GM10248 (cell line): ENCODE measurements around the gene ANKDD1A.

ENCODE experiments used
- CTCF ChIA-PET: fragments of 300-600 bp; sonication (Branson Sonifier 250); formaldehyde crosslinking; extraction: SDS; loops from one replicate; lab custom pipeline; 2021; ENCODE audit warnings: antibody characterized with exemption; lab: Yijun Ruan, JAX
- POLR2A ChIA-PET: fragments of 350-650 bp; sonication (Branson Sonifier 250); formaldehyde crosslinking; extraction: SDS; loops from one replicate; lab custom pipeline; 2020; ENCODE audit warnings: antibody characterized with exemption; lab: Yijun Ruan, JAX
- DNase-seq: peaks from one replicate; pipeline ENCODE4 v3.0.0; 2012; ENCODE audit errors: extremely low spot score
- TF ChIP-seq, protein P1 (sequence below): IDR thresholded peaks from 2 replicates; pipeline ENCODE4 v1.5.1; 2012; ENCODE audit warnings: mild to moderate bottlenecking, low read depth; ENCODE audit errors: extremely low read depth, missing control alignments, control extremely low read depth

Gene ANKDD1A

DNA sequence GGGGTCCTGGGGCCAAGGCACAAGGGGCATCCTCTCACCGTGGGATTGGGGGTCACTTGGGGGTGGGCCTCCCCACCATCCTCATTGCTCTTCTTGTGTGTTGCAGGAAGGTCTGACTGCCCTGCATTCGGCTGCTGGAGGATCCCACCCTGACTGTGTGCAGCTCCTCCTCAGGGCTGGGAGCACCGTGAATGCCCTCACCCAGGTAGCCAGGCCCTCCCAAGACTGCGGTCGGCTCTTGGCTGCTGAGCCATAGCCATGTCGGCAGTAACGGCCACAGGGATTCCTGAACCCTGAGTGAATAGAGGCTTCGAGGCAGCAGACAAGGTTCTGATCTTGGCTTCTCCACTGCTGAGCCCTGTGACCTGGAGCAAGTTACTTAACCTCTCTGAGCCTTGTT lies 19.7 kb downstream of the ANKDD1A start:
- ChIA-PET CTCF (interaction anchor here (1.5 kb wide), 1 partner anchor 10 kb away, joined by 4 read pairs; no protein-coding TSS in a partner anchor), POLR2A (interaction anchor here (0.6 kb wide), 1 partner anchor 49 kb away, joined by 3 read pairs; no protein-coding TSS in a partner anchor)

DNA sequence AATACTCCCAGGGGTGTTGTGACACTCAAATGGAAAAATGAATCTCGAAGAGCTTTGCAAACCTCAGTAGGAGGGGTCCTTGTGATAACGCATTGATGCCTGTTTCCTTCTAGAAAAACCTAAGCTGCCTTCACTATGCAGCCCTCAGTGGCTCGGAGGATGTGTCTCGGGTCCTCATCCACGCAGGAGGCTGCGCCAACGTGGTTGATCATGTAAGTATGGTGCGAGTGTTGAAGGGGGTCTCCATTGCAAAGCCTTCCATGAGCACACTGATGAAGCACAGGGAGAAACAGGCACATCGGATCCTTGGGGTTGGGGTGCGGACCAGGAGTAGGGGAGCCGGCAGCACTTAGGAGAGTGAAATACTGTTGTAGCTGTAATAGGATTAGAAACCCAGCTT lies 22.3 kb downstream of the ANKDD1A start:
- POLR2A ChIA-PET: interaction anchor here (0.6 to 0.7 kb wide), 2 partner anchors 123 to 144 kb away, joined by 3 to 4 read pairs; no protein-coding TSS in a partner anchor
- CTCF ChIA-PET: no interaction called here

More for the DNA sequence above, 19.7 kb downstream of the ANKDD1A start:
- TF ChIP-seq, protein P1, sequence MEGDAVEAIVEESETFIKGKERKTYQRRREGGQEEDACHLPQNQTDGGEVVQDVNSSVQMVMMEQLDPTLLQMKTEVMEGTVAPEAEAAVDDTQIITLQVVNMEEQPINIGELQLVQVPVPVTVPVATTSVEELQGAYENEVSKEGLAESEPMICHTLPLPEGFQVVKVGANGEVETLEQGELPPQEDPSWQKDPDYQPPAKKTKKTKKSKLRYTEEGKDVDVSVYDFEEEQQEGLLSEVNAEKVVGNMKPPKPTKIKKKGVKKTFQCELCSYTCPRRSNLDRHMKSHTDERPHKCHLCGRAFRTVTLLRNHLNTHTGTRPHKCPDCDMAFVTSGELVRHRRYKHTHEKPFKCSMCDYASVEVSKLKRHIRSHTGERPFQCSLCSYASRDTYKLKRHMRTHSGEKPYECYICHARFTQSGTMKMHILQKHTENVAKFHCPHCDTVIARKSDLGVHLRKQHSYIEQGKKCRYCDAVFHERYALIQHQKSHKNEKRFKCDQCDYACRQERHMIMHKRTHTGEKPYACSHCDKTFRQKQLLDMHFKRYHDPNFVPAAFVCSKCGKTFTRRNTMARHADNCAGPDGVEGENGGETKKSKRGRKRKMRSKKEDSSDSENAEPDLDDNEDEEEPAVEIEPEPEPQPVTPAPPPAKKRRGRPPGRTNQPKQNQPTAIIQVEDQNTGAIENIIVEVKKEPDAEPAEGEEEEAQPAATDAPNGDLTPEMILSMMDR: no peak
- DNase-seq: no peak

DNA sequence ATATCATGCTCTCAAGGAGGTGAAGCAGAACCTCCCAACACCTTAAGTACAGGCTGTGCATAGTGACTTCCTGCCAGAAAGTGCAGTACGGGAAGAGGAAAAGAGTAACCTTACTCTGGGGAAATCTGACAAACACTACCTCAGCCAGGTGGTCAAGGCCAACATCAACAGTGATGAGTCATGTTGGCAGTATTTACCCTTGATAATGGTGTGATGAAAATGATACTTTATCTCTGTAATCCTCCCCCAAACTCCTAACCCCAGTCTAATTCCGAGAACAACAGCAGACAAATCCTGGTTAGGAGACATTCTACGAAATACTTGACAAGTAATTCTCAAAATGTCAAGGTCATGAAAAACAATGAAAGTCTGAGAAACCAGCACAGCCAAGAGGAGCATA lies 26.5 kb downstream of the ANKDD1A start:
- ChIA-PET POLR2A (no interaction called here), CTCF (no interaction called here)
- no peak for DNase-seq
- TF ChIP-seq, protein P1: no peak

More for the DNA sequence above, 22.3 kb downstream of the ANKDD1A start:
- TF ChIP-seq, protein P1: no peak
- no peak for DNase-seq

DNA sequence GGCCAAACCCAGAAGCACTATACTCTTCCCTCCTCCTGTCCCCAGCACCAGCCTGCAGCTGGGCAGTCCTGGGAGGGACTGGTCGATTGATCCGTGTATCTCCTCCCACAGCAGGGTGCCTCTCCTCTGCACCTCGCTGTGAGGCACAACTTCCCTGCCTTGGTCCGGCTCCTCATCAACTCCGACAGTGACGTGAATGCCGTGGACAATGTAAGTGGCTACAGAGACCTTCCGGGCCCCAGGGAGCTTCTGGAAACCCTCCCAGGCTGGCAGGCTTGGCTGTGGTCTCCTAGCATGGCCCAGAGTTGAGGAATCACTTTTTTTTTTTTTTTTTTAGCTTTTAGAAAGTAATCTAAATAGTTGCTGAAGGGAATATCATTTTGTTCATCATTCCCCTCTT lies 30.7 kb downstream of the ANKDD1A start:
- no peak for DNase-seq
- ChIA-PET CTCF (interaction anchor here (1.5 to 2.1 kb wide), 2 partner anchors 11 to 14 kb away, joined by 4 to 8 read pairs; no protein-coding TSS in a partner anchor), POLR2A (no interaction called here)
- TF ChIP-seq, protein P1: no peak

DNA sequence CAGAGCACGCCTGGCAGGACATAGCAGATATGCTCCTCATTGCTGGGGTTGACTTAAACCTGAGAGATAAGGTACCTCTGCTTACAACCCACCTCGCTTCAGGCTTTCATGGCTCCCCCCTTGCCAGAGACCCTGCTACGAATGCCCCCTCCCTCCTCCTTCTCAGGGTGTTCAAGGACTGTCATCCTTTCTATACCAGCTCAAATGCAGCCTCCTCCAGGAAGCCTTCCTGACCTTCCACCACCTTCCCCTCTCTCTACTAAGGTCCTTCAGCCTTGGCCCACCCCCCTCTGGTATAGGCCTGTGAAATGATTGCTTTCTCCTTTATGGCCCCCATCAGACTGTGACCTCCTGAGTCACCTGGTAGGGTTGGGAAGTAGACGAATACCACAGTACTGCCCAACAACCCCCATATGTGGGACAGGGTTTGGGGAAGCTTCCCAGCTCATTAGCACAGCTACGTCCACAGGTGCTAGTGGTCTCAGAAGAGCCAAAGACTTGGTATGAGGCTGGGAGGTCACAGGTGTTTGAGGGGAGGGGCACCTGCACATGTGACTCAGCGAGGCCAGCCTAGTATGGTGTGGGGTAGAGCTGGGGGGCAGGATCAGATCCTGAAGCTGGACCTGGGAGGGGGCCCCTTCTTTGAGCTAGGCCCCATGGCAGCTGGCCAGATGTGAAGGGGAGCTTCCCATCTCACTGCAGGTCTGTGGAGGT lies 32.0 kb downstream of the ANKDD1A start:
- ChIA-PET CTCF (interaction anchor here (1.1 to 2.1 kb wide), 2 partner anchors 15 to 22 kb away, joined by 4 to 8 read pairs; no protein-coding TSS in a partner anchor), POLR2A (no interaction called here)

DNA sequence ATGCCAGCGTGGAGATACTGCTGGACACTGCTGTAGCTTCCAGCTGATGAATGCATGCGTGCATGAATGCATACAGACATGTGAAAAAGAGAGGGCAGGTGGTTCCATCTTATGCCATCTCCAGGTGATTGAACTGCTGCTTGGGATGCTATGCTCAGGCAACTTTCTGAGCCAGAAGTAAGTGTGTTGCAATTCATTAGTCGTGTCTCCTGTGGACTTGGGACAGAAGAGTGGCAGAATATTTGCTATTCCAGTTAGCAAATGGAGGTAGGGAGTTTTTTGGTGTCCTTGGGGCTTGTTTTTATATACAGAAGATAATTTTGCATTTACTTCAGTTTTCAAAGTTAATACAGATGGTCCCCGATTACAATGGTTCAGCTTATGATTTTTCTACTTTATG lies 33.3 kb downstream of the ANKDD1A start:
- TF ChIP-seq, protein P1: no peak
- POLR2A ChIA-PET: no interaction called here
- no peak for DNase-seq
- CTCF ChIA-PET: interaction anchor here (1.6 kb wide), 1 partner anchor 24 kb away, joined by 4 read pairs; no protein-coding TSS in a partner anchor

More for the DNA sequence above, 32.0 kb downstream of the ANKDD1A start:
- no peak for DNase-seq
- TF ChIP-seq, protein P1: no peak
